Right atrium auricular region (tissue), 2 donors: Measurements from ENCODE around the gene TCF15. TPM values are rescaled to one million over a fixed set of nuclear protein-coding genes. Genes with fewer than 3 reads are reported as not detected.

Experiments used
- DNase-seq: peaks from one replicate; pipeline ENCODE4 v3.0.0-alpha.2; 2019; ENCODE audit warnings: low spot score
- H3K27ac ChIP-seq, 2 donors: fragments of 200-600 bp; sonication (generic); 1 replicate in 1 of 2; 2 replicates in 1 of 2; pipeline ENCODE4 v1.5.1; 2016 to 2019
- H3K27me3 ChIP-seq, 2 donors: fragments of 200-600 bp; sonication (generic); one replicate each; pipeline versions ENCODE4 v1.5.1 to v1.6.0; 2017 to 2019
- H3K36me3 ChIP-seq: fragments of 200-600 bp; sonication (generic); one replicate; pipeline ENCODE4 v1.5.1; 2016
- H3K4me1 ChIP-seq, 2 donors: fragments of 200-600 bp; sonication (generic); one replicate each; pipeline versions ENCODE4 v1.5.1 to v1.6.0; 2017 to 2019
- H3K4me3 ChIP-seq, 2 donors: fragments of 200-600 bp; sonication (generic); 1 replicate in 1 of 2; 2 replicates in 1 of 2; pipeline ENCODE4 v1.5.1; 2017 to 2019; ENCODE audit warnings: mild to moderate bottlenecking in 1 of 2, moderate library complexity in 1 of 2
- H3K9me3 ChIP-seq, 2 donors: fragments of 200-600 bp; sonication (generic); one replicate each; pipeline ENCODE4 v1.5.1; 2019
- CTCF ChIP-seq, 2 donors: fragments of 200-600 bp; sonication (generic); IDR thresholded peaks; one replicate each; pipeline ENCODE4 v1.5.1; 2019; ENCODE audit warnings: antibody characterized with exemption in 2 of 2
- total RNA-seq, 2 donors: library from RNA; depleted of rRNA; stranded (reverse); fragments of >200 nt; gene quantifications; one replicate each; pipeline ENCODE4 v1.1.0, GENCODE V29; 2016

Gene TCF15
- total RNA-seq, 2 donors from 2014 or later, result 4.9 to 8.0 TPM

GRCh38 chr20:556984-557383 lies 53.1 kb downstream of the TCF15 start:
- no peaks in the 10 kb centered on the region for H3K27me3 ChIP-seq
- TF ChIP-seq CTCF (IDR thresholded peaks at IDR 0.05), result no peak
- no peaks in the 10 kb centered on the region for H3K9me3 ChIP-seq
- peaks cover 0 to 15% of the 10 kb centered on the region in 2 donors for H3K4me1 ChIP-seq
- H3K27ac ChIP-seq, result no peak overlapping the region
- no peak for DNase-seq
- H3K36me3 ChIP-seq, result no peaks in the 10 kb centered on the region
- no peak overlapping the region for H3K4me3 ChIP-seq

- Histone ChIP-seq H3K4me3 (no peak overlapping the region), H3K9me3 (no peaks in the 10 kb centered on the region), H3K4me1 (peaks cover 0 to 7% of the 10 kb centered on the region in 2 donors), H3K27me3 (no peaks in the 10 kb centered on the region), H3K36me3 (no peaks in the 10 kb centered on the region), H3K27ac (peak overlapping the region in 1 of 2 donors; percentile 32)
- TF ChIP-seq CTCF (IDR thresholded peaks at IDR 0.05), result no peak
- DNase-seq, result no peak
Measured at GRCh38 chr20:555976-556385, 54.1 kb downstream of the TCF15 start.

Other genes with a start within 250 kb of the TCF15 start
- gene TRIB3, start 229.5 kb downstream of the TCF15 start, total RNA-seq, result 1 to 10 TPM in 1 of 2 donors, under 1 TPM in 1; 0.33 to 4.2 TPM
- 10 to 100 TPM; 43.6 to 48.8 TPM for gene RBCK1, start 202.0 kb downstream of the TCF15 start, total RNA-seq
- 10 to 100 TPM; 24.3 to 27.0 TPM for gene TBC1D20, start 147.8 kb downstream of the TCF15 start, total RNA-seq
- 100 to 1,000 TPM in 1 of 2 donors, 10 to 100 TPM in 1; 84.5 to 125 TPM for gene CSNK2A1, start 66.5 kb downstream of the TCF15 start, total RNA-seq
- gene SRXN1, start 42.9 kb upstream of the TCF15 start, total RNA-seq, result 10 to 100 TPM; 41.8 to 65.4 TPM
- gene SCRT2, start 65.5 kb upstream of the TCF15 start, total RNA-seq, result not detected
- 1 to 10 TPM; 1.3 to 2.6 TPM for gene SLC52A3, start 158.2 kb upstream of the TCF15 start, total RNA-seq
- gene FAM110A, start 223.4 kb upstream of the TCF15 start, total RNA-seq, result 1 to 10 TPM; 5.7 to 5.8 TPM